Measurements from ENCODE around the gene GZF1. TPM values are rescaled to one million over a fixed set of nuclear protein-coding genes. Genes with fewer than 3 reads are reported as not detected.

GZF1 gene
- total RNA-seq, 6 experiments from 2014 or later = 3.5 to 9.6 (median 6.1) TPM

DNA sequence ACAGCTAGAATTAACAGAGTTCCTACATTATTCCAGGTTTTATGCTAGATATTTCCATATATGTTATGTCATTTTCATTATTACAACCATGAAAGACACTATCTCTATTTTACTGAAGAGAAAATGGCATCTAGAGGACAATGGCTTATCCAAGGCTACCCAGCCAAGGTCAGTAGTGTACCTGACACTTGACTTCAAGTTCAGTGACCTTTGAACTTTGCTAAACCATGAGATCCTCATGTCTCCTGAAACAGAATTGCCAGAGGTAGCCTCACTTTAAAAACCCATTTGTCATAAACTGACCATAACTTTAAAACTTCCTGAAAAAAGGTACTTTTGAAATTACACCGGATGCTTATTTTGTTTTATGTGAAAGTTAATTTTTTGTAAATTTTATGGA lies 44.9 kb downstream of the GZF1 start:
- 72% methylated on average over 1 of the region's 1 CpG for WGBS (ENCODE audit: insufficient coverage, low coverage, low lambda C conversion rate, missing lambda C conversion rate)
- H3K4me1 ChIP-seq = peaks cover 0 to 10% (median 5%) of the 10 kb centered on the region in 4 donors
- H3K36me3 ChIP-seq = no peaks in the 10 kb centered on the region
- DNase-seq = no peak
- intact Hi-C loops (cut with DNase I) = no loop called here
- no peak overlapping the region for H3K27ac ChIP-seq
- no peak for TF ChIP-seq POLR2A (IDR thresholded peaks at IDR 0.05)
- no peaks in the 10 kb centered on the region for H3K27me3 ChIP-seq
- H3K4me3 ChIP-seq = no peak overlapping the region
- H3K9me3 ChIP-seq = no peaks in the 10 kb centered on the region
- peak in 1 of 4 donors; percentile 42 for ATAC-seq

GRCh38 chr20:23407781-23408464 lies 45.9 kb downstream of the GZF1 start:
- H3K4me1 ChIP-seq = peaks cover 0 to 10% (median 5%) of the 10 kb centered on the region in 4 donors
- H3K27me3 ChIP-seq = no peaks in the 10 kb centered on the region
- WGBS (ENCODE audit: insufficient coverage, low coverage, low lambda C conversion rate, missing lambda C conversion rate) = 81% methylated on average over 2 of the region's 2 CpGs
- TF ChIP-seq CTCF (IDR thresholded peaks at IDR 0.05) (no peak), POLR2A (IDR thresholded peaks at IDR 0.05) (no peak)
- no peaks in the 10 kb centered on the region for H3K36me3 ChIP-seq
- no peak for DNase-seq
- intact Hi-C loops (cut with DNase I) = no loop called here
- H3K27ac ChIP-seq = no peak overlapping the region
- H3K4me3 ChIP-seq = no peak overlapping the region
- H3K9me3 ChIP-seq = no peaks in the 10 kb centered on the region
- ATAC-seq = no peak

DNA sequence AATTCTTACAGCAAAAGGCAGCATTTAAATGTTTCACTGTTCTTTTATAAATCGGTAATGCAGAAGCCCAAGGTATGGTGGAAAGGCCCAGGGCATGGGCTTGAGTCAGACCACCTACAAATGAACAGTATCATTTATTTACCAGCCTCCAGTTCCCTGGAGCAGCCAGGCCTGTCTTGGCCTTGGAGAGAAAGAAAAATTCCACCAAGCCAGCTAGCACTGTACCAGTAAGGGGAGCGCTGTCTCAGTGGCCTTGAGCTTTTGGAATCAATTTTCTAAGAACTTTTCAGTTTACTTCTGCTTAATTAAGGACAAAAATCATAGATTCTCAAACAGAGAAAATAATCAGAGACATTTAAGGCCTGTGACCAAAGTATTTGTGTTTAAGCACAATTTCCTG lies 47.0 kb downstream of the GZF1 start:
- TF ChIP-seq POLR2A (IDR thresholded peaks at IDR 0.05) (no peak), CTCF (IDR thresholded peaks at IDR 0.05) (no peak)
- intact Hi-C loops (cut with DNase I) = no loop called here
- Histone ChIP-seq H3K27ac (no peak overlapping the region), H3K36me3 (no peaks in the 10 kb centered on the region), H3K4me3 (no peak overlapping the region), H3K9me3 (no peaks in the 10 kb centered on the region), H3K27me3 (no peaks in the 10 kb centered on the region), H3K4me1 (peaks cover 0 to 10% (median 5%) of the 10 kb centered on the region in 4 donors)
- no peak for ATAC-seq
- DNase-seq = no peak
- 96% methylated on average over 2 of the region's 2 CpGs for WGBS (ENCODE audit: insufficient coverage, low coverage, low lambda C conversion rate, missing lambda C conversion rate)

GRCh38 chr20:23409800-23410199 lies 47.8 kb downstream of the GZF1 start:
- intact Hi-C loops (cut with DNase I) = no loop called here
- no peak overlapping the region for H3K27ac ChIP-seq
- WGBS (ENCODE audit: insufficient coverage, low coverage, low lambda C conversion rate, missing lambda C conversion rate) = 67% methylated on average over 1 of the region's 3 CpGs
- peaks cover 0 to 10% (median 5%) of the 10 kb centered on the region in 4 donors for H3K4me1 ChIP-seq
- ATAC-seq = no peak
- H3K9me3 ChIP-seq = no peaks in the 10 kb centered on the region
- DNase-seq = no peak
- H3K36me3 ChIP-seq = no peaks in the 10 kb centered on the region
- H3K27me3 ChIP-seq = no peaks in the 10 kb centered on the region
- no peak for TF ChIP-seq CTCF (IDR thresholded peaks at IDR 0.05)
- TF ChIP-seq POLR2A (IDR thresholded peaks at IDR 0.05) = no peak
- H3K4me3 ChIP-seq = no peak overlapping the region

- Histone ChIP-seq H3K36me3 (no peaks in the 10 kb centered on the region), H3K27ac (no peak overlapping the region), H3K27me3 (no peaks in the 10 kb centered on the region), H3K4me3 (no peak overlapping the region), H3K4me1 (peaks cover 0 to 10% (median 5%) of the 10 kb centered on the region in 4 donors), H3K9me3 (no peaks in the 10 kb centered on the region)
- 82% methylated on average over 3 of the region's 3 CpGs for WGBS (ENCODE audit: insufficient coverage, low coverage, low lambda C conversion rate, missing lambda C conversion rate)
- DNase-seq = no peak
- intact Hi-C loops (cut with DNase I) = no loop called here
- no peak for ATAC-seq
- TF ChIP-seq CTCF (IDR thresholded peaks at IDR 0.05) = no peak
- no peak for TF ChIP-seq POLR2A (IDR thresholded peaks at IDR 0.05)
Observed at GRCh38 chr20:23410916-23411695, 49.1 kb downstream of the GZF1 start.

All from right lobe of liver (tissue), 6 donors.